ENCODE measurements around the gene SH3BP1. TPM values are rescaled to one million over a fixed set of nuclear protein-coding genes. Genes with fewer than 3 reads are reported as not detected.

The SH3BP1 gene
- total and polyA plus RNA-seq, 2 of the 4 experiments (the other 2 are of a cell fraction) = 8.8 to 33.3 TPM

- no peak overlapping the region for H2AK9ac ChIP-seq (replicated peaks; ENCODE audit: low read depth, low read length, poor library complexity)
- H3K9me1 ChIP-seq (ENCODE audit: insufficient read depth, low read length) = peaks cover 6% of the 10 kb centered on the region; the same call in 1 of the 2 replicates
- H3K79me1 ChIP-seq (ENCODE audit: low read depth in 1 of 2, low read length in 2 of 2) = peaks cover 20 to 42% of the 10 kb centered on the region in 2 experiments
- H4K91ac ChIP-seq (ENCODE audit: insufficient read depth, low read depth, low read length) = no peak overlapping the region
- H2BK15ac ChIP-seq (ENCODE audit: low read depth, low read length) = no peak overlapping the region
- POLR2A ChIA-PET (ENCODE audit: unreplicated experiment) = no interaction called here
- H3K4me1 ChIP-seq (ENCODE audit: control insufficient read depth, insufficient read depth, low read length) = peaks cover 5% of the 10 kb centered on the region
- dilution Hi-C loops (cut with HindIII; ENCODE audit: low sequenced_read_pairs, unreplicated experiment) = no loop called here
- H3K14ac ChIP-seq (replicated peaks; ENCODE audit: low read depth, low read length) = no peak overlapping the region
- H2BK120ac ChIP-seq (ENCODE audit: low read depth, low read length) = no peak overlapping the region
- H3K36me3 ChIP-seq (ENCODE audit: control insufficient read depth, insufficient read depth, low read length) = peaks cover 33% of the 10 kb centered on the region
- WGBS, 2 experiments (ENCODE audit: extremely low coverage in 2 of 2, insufficient read length in 1 of 2) = 92% methylated on average over 11 of the region's 18 CpGs; no CpG with 5 or more reads in 1 of the 2 experiments
- no peak overlapping the region for H3K9ac ChIP-seq (ENCODE audit: low read depth, low read length)
- DNase-seq (no peak), ATAC-seq (ENCODE audit: low read depth) (no peak)
- intact Hi-C loops (cut with micrococcal nuclease) = no loop called here
- H3K4me2 ChIP-seq (ENCODE audit: low read depth, low read length) = no peak overlapping the region
- H3K56ac ChIP-seq (ENCODE audit: extremely low read depth, insufficient read depth, low read length) = no peak overlapping the region
- H4K20me1 ChIP-seq (ENCODE audit: insufficient read depth, low read length) = no peaks in the 10 kb centered on the region
- BruUV-seq (replicated peaks) = no TSS peak
- TF ChIP-seq CEBPB (IDR thresholded peaks at IDR 0.05; ENCODE audit: low read depth, low read length) = no peak
- no peak for TF ChIP-seq MAZ (IDR thresholded peaks at IDR 0.05; ENCODE audit: borderline replicate concordance, low read depth, low read length)
- no peak for TF ChIP-seq SMC3 (IDR thresholded peaks at IDR 0.05; ENCODE audit: low read depth, low read length)
- H3K18ac ChIP-seq (ENCODE audit: low read depth, low read length) = no peak overlapping the region
- H3K27me3 ChIP-seq (ENCODE audit: control insufficient read depth, insufficient read depth, low read length) = no peaks in the 10 kb centered on the region
- H4K5ac ChIP-seq (ENCODE audit: low read depth, low read length) = no peak overlapping the region
- no peak overlapping the region for H2BK20ac ChIP-seq (ENCODE audit: low read depth, low read length)
- H3K27ac ChIP-seq (ENCODE audit: insufficient read depth, low read length) = no peak overlapping the region
- no peaks in the 10 kb centered on the region for H3K9me3 ChIP-seq (ENCODE audit: control insufficient read depth, insufficient read depth, low read length)
- no peak overlapping the region for H2BK5ac ChIP-seq (ENCODE audit: low read depth, low read length, poor library complexity, severe bottlenecking)
- no peak overlapping the region for H2AK5ac ChIP-seq (ENCODE audit: low read depth, low read length)
- no peak overlapping the region for H3K23ac ChIP-seq (ENCODE audit: low read depth, low read length)
- H3K4ac ChIP-seq (ENCODE audit: low read depth, low read length) = no peak overlapping the region
- no peak overlapping the region for H4K8ac ChIP-seq (ENCODE audit: low read depth in 2 of 2, low read length in 2 of 2)
- in situ Hi-C loops (cut with MboI; ENCODE audit: low sequenced_read_pairs) = no loop called here
- H2AFZ ChIP-seq (replicated peaks; ENCODE audit: low read length, poor library complexity) = peak overlapping the region; percentile 21
- CTCF ChIA-PET = no interaction called here
- H3K4me3 ChIP-seq (ENCODE audit: insufficient read depth, low read depth, low read length) = no peak overlapping the region
Observed at GRCh38 chr22:37690901-37691504, 51.5 kb downstream of the SH3BP1 start.

Measured in IMR-90 (cell line).